Neural progenitor cell (in vitro differentiated cells): ENCODE data around the gene FAM83G.
"Not testable (repeated sequence)": the region's sequence is repeated elsewhere in the genome, so short reads cannot be mapped to it uniquely, and the experiment has no call there.

Experiments used
- EZH2 ChIP-seq: fragments of 200-600 bp; sonication (generic); IDR thresholded peaks from 2 replicates; pipeline ENCODE4 v1.6.1; 2017; ENCODE audit warnings: antibody characterized with exemption, mild to moderate bottlenecking, moderate library complexity
- EZH2phosphoT487 ChIP-seq: fragments of 200-600 bp; sonication (generic); IDR thresholded peaks from 2 replicates; pipeline ENCODE4 v1.6.1; 2017; ENCODE audit warnings: antibody characterized with exemption

- not testable (repeated sequence) for TF ChIP-seq EZH2phosphoT487, EZH2
These were observed 33.0 kb upstream of the FAM83G start for GRCh38 chr17:19037547-19037946.
